Astrocyte (in vitro differentiated cells and primary cell): ENCODE results near the gene PTPRU.

ENCODE experiments used
- CTCF ChIP-seq: IDR thresholded peaks from 2 replicates; pipeline ENCODE4 v1.5.1; 2011; ENCODE audit warnings: low read depth, mild to moderate bottlenecking, inconsistent platforms, low read length, moderate library complexity; ENCODE audit not compliant: insufficient read depth
- EZH2 ChIP-seq: IDR thresholded peaks from 2 replicates; pipeline ENCODE4 v1.6.1; 2012; ENCODE audit warnings: mild to moderate bottlenecking, low read length, inconsistent platforms; ENCODE audit not compliant: insufficient read depth

- peak; percentile 98 for TF ChIP-seq CTCF
- no peak for TF ChIP-seq EZH2
Observed at GRCh38 chr1:29202584-29203340, 33.6 kb upstream of the PTPRU start.
